Neuronal stem cell (in vitro differentiated cells): ENCODE results near the gene APRT.

Experiments used
- DNase-seq: peaks from one replicate; pipeline ENCODE4 v3.0.0-alpha.2; 2013; ENCODE audit warnings: low spot score
- H2AFZ ChIP-seq: one replicate; pipeline ENCODE4 v1.6.1; 2013; ENCODE audit warnings: mild to moderate bottlenecking, low read length, inconsistent platforms
- H2AK5ac ChIP-seq: 2 replicates; pipeline ENCODE4 v1.6.1; 2013; ENCODE audit warnings: low read depth, mild to moderate bottlenecking, inconsistent platforms, low read length, moderate library complexity, mixed read lengths
- H2BK120ac ChIP-seq: 2 replicates; pipeline ENCODE4 v1.6.1; 2013; ENCODE audit warnings: low read depth, mild to moderate bottlenecking, inconsistent platforms, low read length, moderate library complexity, mixed read lengths
- H2BK12ac ChIP-seq: one replicate; pipeline ENCODE4 v1.6.1; 2013; ENCODE audit warnings: low read length, inconsistent platforms
- H2BK15ac ChIP-seq: 2 replicates; pipeline ENCODE4 v1.6.1; 2013; ENCODE audit warnings: mild to moderate bottlenecking, low read length, inconsistent platforms, mixed read lengths
- H2BK5ac ChIP-seq: one replicate; pipeline ENCODE4 v1.6.1; 2013; ENCODE audit warnings: inconsistent platforms, mild to moderate bottlenecking, low read length, moderate library complexity
- H3K14ac ChIP-seq: one replicate; pipeline ENCODE4 v1.6.1; 2013; ENCODE audit warnings: low read length, inconsistent platforms
- H3K18ac ChIP-seq: 2 replicates; pipeline ENCODE4 v1.6.1; 2013; ENCODE audit warnings: low read length, inconsistent platforms
- H3K23ac ChIP-seq: 2 replicates; pipeline ENCODE4 v1.6.1; 2013; ENCODE audit warnings: low read depth, mild to moderate bottlenecking, mixed read lengths, low read length, inconsistent platforms; ENCODE audit not compliant: poor library complexity
- H3K27ac ChIP-seq: replicated peaks from 3 replicates; pipeline ENCODE4 v1.5.1; 2013; ENCODE audit warnings: low read length, inconsistent platforms
- H3K27me3 ChIP-seq, 3 experiments: 2 replicates each; pipeline ENCODE4 v1.6.1; 2013; ENCODE audit warnings: low read length in 3 of 3, mild to moderate bottlenecking in 2 of 3, inconsistent platforms in 1 of 3, low read depth in 1 of 3, mixed read lengths in 1 of 3, moderate library complexity in 1 of 3; ENCODE audit not compliant: control insufficient read depth in 3 of 3, insufficient read depth in 3 of 3
- H3K36me3 ChIP-seq, 2 donors: replicated peaks in 1 of 2; 2 replicates each; pipeline ENCODE4 v1.6.1; 2013; ENCODE audit warnings: low read length in 2 of 2; ENCODE audit not compliant: control insufficient read depth in 2 of 2, insufficient read depth in 2 of 2
- H3K4ac ChIP-seq: 2 replicates; pipeline ENCODE4 v1.6.1; 2013; ENCODE audit warnings: inconsistent platforms, mild to moderate bottlenecking, low read length, moderate library complexity
- H3K4me1 ChIP-seq, 2 donors: 1 replicate in 1 of 2; 2 replicates in 1 of 2; pipeline ENCODE4 v1.6.1; 2013; ENCODE audit warnings: low read length in 2 of 2, low read depth in 1 of 2; ENCODE audit not compliant: control insufficient read depth in 2 of 2, insufficient read depth in 1 of 2
- H3K4me2 ChIP-seq: one replicate; pipeline ENCODE4 v1.6.1; 2013; ENCODE audit warnings: mild to moderate bottlenecking, low read length, inconsistent platforms; ENCODE audit not compliant: insufficient read depth, poor library complexity, severe bottlenecking
- H3K4me3 ChIP-seq, 2 donors: 2 replicates each; pipeline ENCODE4 v1.5.1; 2013; ENCODE audit warnings: low read length in 2 of 2, mild to moderate bottlenecking in 2 of 2, inconsistent platforms in 1 of 2, moderate library complexity in 1 of 2
- H3K79me1 ChIP-seq: one replicate; pipeline ENCODE4 v1.6.1; 2013; ENCODE audit warnings: low read depth, mild to moderate bottlenecking, inconsistent platforms, low read length, moderate library complexity
- H3K9ac ChIP-seq: one replicate; pipeline ENCODE4 v1.6.1; 2013; ENCODE audit warnings: mild to moderate bottlenecking, low read depth, low read length, inconsistent platforms; ENCODE audit not compliant: poor library complexity
- H3K9me3 ChIP-seq, 2 donors: replicated peaks in 1 of 2; 2 replicates each; pipeline versions ENCODE3 to v1.6.1; 2013; ENCODE audit warnings: low read length in 2 of 2, mild to moderate bottlenecking in 2 of 2, inconsistent platforms in 1 of 2, low read depth in 1 of 2, mixed read lengths in 1 of 2, moderate library complexity in 1 of 2; ENCODE audit not compliant: control insufficient read depth in 2 of 2, insufficient read depth in 1 of 2
- H4K8ac ChIP-seq: one replicate; pipeline ENCODE4 v1.6.1; 2013; ENCODE audit warnings: low read depth, mild to moderate bottlenecking, inconsistent platforms, low read length, moderate library complexity
- H4K91ac ChIP-seq: one replicate; pipeline ENCODE4 v1.6.1; 2013; ENCODE audit warnings: low read length, low read depth, mild to moderate bottlenecking, inconsistent platforms; ENCODE audit not compliant: poor library complexity
- WGBS, 2 donors: extraction: QIAGEN DNeasy Blood & Tissue Kit; methylation state at CpG; one replicate each; pipeline ENCODE4 v1.1.7; 2013; ENCODE audit warnings: missing lambda C conversion rate in 2 of 2, mixed read lengths in 1 of 2; ENCODE audit not compliant: insufficient read length in 2 of 2, insufficient replicate concordance in 1 of 2; ENCODE audit errors: extremely low coverage in 2 of 2; 5-methylcytosine and 5-hydroxymethylcytosine counted together

The APRT gene

DNA sequence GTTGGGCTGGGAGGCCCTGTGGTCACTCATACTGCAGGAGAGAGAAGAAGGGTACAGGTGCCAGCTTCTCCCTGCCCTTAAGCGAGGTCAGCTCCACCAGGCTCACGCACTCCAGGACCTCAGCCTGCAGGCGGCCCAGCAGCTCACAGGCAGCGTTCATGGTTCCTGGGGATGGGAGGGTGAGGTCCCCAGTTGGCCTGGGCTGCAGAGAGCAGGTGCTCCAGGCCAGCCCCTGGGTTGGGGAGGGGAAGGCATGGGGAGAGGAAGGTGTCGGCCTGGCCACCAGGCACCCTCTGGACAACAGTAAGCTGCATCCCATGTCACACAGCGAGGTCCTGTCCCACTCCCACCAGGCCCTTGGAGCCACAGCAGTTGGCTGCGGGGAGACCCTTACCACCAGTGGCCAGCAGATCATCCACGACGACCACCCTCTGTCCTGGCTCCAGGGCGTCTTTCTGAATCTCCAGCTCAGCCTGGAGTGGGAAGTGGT is 2.0 kb downstream of the APRT start:
- whole genome bisulfite sequencing, 2 donors = no CpG with 5 or more reads among the region's 10 CpGs
- Histone ChIP-seq H3K36me3 (peaks cover 52 to 58% of the 10 kb centered on the region in 2 donors), H4K91ac (no peak overlapping the region), H3K27ac (peak overlapping the region; percentile 43), H3K14ac (no peak overlapping the region), H3K9ac (peak overlapping the region; percentile 38), H2AK5ac (peak overlapping the region; percentile 6), H2BK120ac (no peak overlapping the region), H3K23ac (peak overlapping the region; percentile 22), H2AFZ (no peak overlapping the region), H3K18ac (no peak overlapping the region), H3K79me1 (peaks cover 44% of the 10 kb centered on the region), H2BK12ac (no peak overlapping the region), H3K27me3 (no peaks in the 10 kb centered on the region), H2BK5ac (no peak overlapping the region), H3K4me2 (no peak overlapping the region), H3K4me3 (peak overlapping the region in 1 of 2 donors; percentile 77), H3K9me3 (peaks cover 2 to 8% of the 10 kb centered on the region in 2 donors), H3K4ac (no peak overlapping the region), H2BK15ac (no peak overlapping the region), H4K8ac (no peak overlapping the region), H3K4me1 (peaks cover 14% of the 10 kb centered on the region in 2 donors)
- DNase-seq = no peak

DNA sequence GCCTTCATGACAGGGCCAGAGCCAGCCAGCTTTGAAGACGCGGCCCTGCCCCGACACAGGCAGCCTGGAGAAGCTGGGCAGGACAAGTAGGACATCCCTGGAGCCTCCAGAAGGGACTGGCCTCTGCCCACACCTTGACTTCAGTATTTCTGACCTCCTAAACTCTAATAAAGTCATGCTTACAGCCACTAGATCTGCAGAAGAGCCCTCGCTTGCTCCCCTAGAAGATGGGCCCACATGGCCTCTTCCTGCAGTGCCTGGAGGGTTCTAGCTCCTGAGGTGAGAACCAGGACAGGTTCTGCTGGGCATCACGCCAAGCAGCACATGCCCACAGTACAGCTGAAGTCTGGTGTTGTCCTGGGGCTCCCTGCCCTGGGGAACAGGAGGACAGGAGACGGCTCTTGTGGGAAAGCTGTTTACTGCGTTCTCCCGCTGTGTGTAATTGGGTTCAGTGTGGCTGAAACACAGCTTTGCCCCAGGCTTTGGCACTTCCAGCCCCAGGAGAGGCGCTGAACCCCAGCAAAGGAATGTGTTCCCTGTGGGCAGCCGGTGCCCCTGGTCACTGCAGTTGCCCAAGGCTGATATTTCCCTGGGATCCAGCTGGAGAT is 2.6 kb downstream of the APRT start:
- no peaks in the 10 kb centered on the region for H3K27me3 ChIP-seq
- H3K79me1 ChIP-seq = peaks cover 50% of the 10 kb centered on the region
- no peak overlapping the region for H3K14ac ChIP-seq
- H2AK5ac ChIP-seq = no peak overlapping the region
- H3K4me3 ChIP-seq = no peak overlapping the region
- H4K8ac ChIP-seq = no peak overlapping the region
- no peak overlapping the region for H2BK120ac ChIP-seq
- no peak overlapping the region for H2BK12ac ChIP-seq
- WGBS, 2 donors = no CpG with 5 or more reads among the region's 10 CpGs
- H3K36me3 ChIP-seq = peaks cover 52 to 62% of the 10 kb centered on the region in 2 donors
- no peak overlapping the region for H2BK5ac ChIP-seq
- no peak overlapping the region for H2AFZ ChIP-seq
- H3K27ac ChIP-seq = no peak overlapping the region
- H4K91ac ChIP-seq = no peak overlapping the region
- no peak overlapping the region for H3K4ac ChIP-seq
- H3K4me2 ChIP-seq = no peak overlapping the region
- peaks cover 2 to 8% of the 10 kb centered on the region in 2 donors for H3K9me3 ChIP-seq
- no peak overlapping the region for H2BK15ac ChIP-seq
- H3K4me1 ChIP-seq = peaks cover 17 to 19% of the 10 kb centered on the region in 2 donors
- no peak for DNase-seq
- peak overlapping the region; percentile 22 for H3K23ac ChIP-seq
- H3K9ac ChIP-seq = no peak overlapping the region
- H3K18ac ChIP-seq = no peak overlapping the region

DNA sequence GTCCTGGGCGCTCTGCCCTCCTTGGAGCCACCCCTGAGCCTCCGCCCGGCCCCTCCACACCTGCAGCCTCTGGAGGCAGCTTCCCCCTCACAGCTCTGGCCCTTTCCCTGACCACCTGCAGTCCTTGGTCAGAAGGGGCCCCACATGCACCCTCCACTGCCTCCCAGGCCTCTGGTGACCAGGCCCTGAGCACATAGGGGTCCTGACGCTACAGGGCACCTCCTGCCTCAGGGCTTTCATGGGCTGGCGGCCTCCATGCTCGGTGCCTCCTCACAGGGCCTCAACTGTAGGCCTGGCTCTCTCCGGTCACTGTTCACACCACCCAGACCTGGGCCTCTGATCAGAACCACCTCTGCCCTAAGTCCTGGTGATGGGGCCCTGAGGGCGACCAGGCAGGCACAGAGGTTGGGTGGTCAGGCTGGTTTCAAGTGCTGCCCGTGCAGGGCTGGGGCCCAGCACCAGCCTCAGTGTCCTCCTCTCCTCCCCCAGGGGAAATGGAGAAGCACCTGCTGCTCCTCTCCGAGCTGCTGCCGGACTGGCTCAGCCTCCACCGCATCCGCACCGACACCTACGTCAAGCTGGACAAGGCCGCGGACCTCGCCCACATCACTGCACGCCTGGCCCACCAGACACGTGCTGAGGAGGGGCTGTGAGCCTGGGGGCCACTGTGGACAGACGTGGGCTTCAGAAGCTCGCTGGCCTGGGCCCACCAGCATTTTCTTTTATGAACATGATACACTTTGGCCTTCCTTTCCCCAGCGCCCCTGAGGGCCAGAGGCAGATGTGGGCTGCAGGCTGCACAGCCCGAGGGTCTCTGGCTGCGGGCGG is 3.9 kb downstream of the APRT start:
- Histone ChIP-seq H3K18ac (no peak overlapping the region), H3K4me1 (peaks cover 17 to 21% of the 10 kb centered on the region in 2 donors), H3K4ac (no peak overlapping the region), H3K23ac (peak overlapping the region; percentile 44), H3K27me3 (no peaks in the 10 kb centered on the region), H2BK5ac (peak overlapping the region; percentile 39), H3K27ac (no peak overlapping the region), H2BK15ac (no peak overlapping the region), H3K14ac (no peak overlapping the region), H2BK120ac (no peak overlapping the region), H3K79me1 (peaks cover 53% of the 10 kb centered on the region), H2AK5ac (no peak overlapping the region), H4K91ac (no peak overlapping the region), H3K4me3 (no peak overlapping the region), H3K9me3 (peaks cover 2 to 8% of the 10 kb centered on the region in 2 donors), H3K4me2 (no peak overlapping the region), H3K9ac (peak overlapping the region; percentile 50), H3K36me3 (peaks cover 52 to 62% of the 10 kb centered on the region in 2 donors), H2BK12ac (no peak overlapping the region), H4K8ac (no peak overlapping the region), H2AFZ (no peak overlapping the region)
- WGBS, 2 donors = no CpG with 5 or more reads among the region's 26 CpGs
- no peak for DNase-seq

DNA sequence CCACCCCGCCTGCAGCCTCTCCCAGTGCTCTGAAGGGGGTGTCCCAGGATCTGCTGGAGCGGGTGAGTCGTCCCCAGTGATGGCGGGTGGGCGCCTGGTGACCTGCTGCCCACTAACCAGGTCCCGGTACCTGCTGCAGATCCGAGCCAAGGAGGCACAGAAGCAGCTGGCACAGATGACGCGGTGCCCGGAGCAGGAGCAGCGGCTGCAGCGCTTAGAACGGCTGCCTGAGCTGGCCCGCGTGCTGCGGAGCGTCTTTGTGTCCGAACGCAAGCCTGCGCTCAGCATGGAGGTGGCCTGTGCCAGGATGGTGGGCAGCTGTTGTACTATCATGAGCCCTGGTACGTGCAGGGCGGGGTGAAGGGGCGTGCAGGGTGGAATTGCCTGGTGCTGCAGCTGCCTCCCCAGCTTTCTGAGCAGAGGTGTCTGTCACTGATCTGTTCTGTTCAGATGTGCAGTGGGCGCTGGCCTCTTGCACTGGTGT is 4.5 kb downstream of the APRT start:
- Histone ChIP-seq H2AK5ac (no peak overlapping the region), H4K8ac (peak overlapping the region; percentile 65), H3K79me1 (peaks cover 53% of the 10 kb centered on the region), H3K9me3 (peaks cover 2 to 3% of the 10 kb centered on the region in 2 donors), H3K4ac (no peak overlapping the region), H2BK15ac (no peak overlapping the region), H4K91ac (no peak overlapping the region), H2BK5ac (no peak overlapping the region), H2BK12ac (no peak overlapping the region), H2AFZ (no peak overlapping the region), H3K23ac (peak overlapping the region; percentile 50), H3K27me3 (no peaks in the 10 kb centered on the region), H2BK120ac (no peak overlapping the region), H3K36me3 (peaks cover 52 to 62% of the 10 kb centered on the region in 2 donors), H3K9ac (no peak overlapping the region), H3K4me3 (no peak overlapping the region), H3K4me2 (no peak overlapping the region), H3K27ac (peak overlapping the region; percentile 46), H3K4me1 (peaks cover 17 to 21% of the 10 kb centered on the region in 2 donors), H3K14ac (no peak overlapping the region), H3K18ac (no peak overlapping the region)
- no CpG with 5 or more reads among the region's 24 CpGs for WGBS, 2 donors
- no peak for DNase-seq
